CD4-positive, alpha-beta T cell (primary cell): ENCODE results near the gene HOXB7. TPM values are rescaled to one million over a fixed set of nuclear protein-coding genes. Genes with fewer than 3 reads are reported as not detected.

Experiments
- ATAC-seq: fragments of 200-7000 bp; cut with Tn5 transposase; one replicate; pipeline ENCODE4 v1.10.0; 2022; ENCODE audit warnings: mild to moderate bottlenecking; ENCODE audit not compliant: poor library complexity
- CTCF ChIA-PET: fragments of 350-600 bp; sonication (Branson Sonifier 250); formaldehyde crosslinking; loops from one replicate; lab custom pipeline; 2021; ENCODE audit warnings: antibody characterized with exemption, inconsistent platforms; lab: Charles Lee
- POLR2A ChIA-PET: fragments of 350-600 bp; sonication (Branson Sonifier 250); formaldehyde crosslinking; loops from one replicate; lab custom pipeline; 2021; ENCODE audit warnings: antibody characterized with exemption, inconsistent platforms; lab: Charles Lee
- DNase-seq, 14 experiments: peaks; one replicate each; pipeline ENCODE4 v3.0.0-alpha.2; 2013 to 2020; ENCODE audit warnings: mixed read lengths in 2 of 14
- H3K27ac ChIP-seq, 2 donors: one replicate each; pipeline versions ENCODE4 v1.5.1 to v1.7.0; 2013; ENCODE audit warnings: low read length in 2 of 2, low read depth in 1 of 2, mild to moderate bottlenecking in 1 of 2
- H3K27me3 ChIP-seq, 2 experiments: 1 replicate in 1 of 2; 2 replicates in 1 of 2; pipeline versions ENCODE4 v1.6.1 to v1.7.0; 2013; ENCODE audit warnings: low read length in 2 of 2, control low read depth in 1 of 2, mild to moderate bottlenecking in 1 of 2, moderate library complexity in 1 of 2; ENCODE audit not compliant: insufficient read depth in 2 of 2, control insufficient read depth in 1 of 2
- H3K36me3 ChIP-seq: one replicate; pipeline ENCODE4 v1.6.1; 2013; ENCODE audit warnings: low read length, control low read depth; ENCODE audit not compliant: insufficient read depth
- H3K4me1 ChIP-seq: one replicate; pipeline ENCODE4 v1.6.1; 2013; ENCODE audit warnings: low read length, control low read depth; ENCODE audit not compliant: insufficient read depth
- H3K4me3 ChIP-seq: one replicate; pipeline ENCODE4 v1.5.1; 2013; ENCODE audit warnings: mild to moderate bottlenecking, low read length, moderate library complexity
- H3K9me3 ChIP-seq, 2 experiments: 1 replicate in 1 of 2; 2 replicates in 1 of 2; pipeline versions ENCODE4 v1.6.1 to v1.7.0; 2013; ENCODE audit warnings: low read length in 2 of 2, mild to moderate bottlenecking in 2 of 2, control low read depth in 1 of 2, moderate library complexity in 1 of 2; ENCODE audit not compliant: control insufficient read depth in 1 of 2, insufficient read depth in 1 of 2
- H3K27ac Mint-ChIP-seq: one replicate; pipeline ENCODE4 v1.8.0; 2020; ENCODE audit warnings: mixed read lengths
- H3K27me3 Mint-ChIP-seq: one replicate; pipeline ENCODE4 v1.8.0; 2021; ENCODE audit warnings: mixed read lengths
- H3K36me3 Mint-ChIP-seq: one replicate; pipeline ENCODE4 v1.8.0; 2021; ENCODE audit warnings: low read depth, mixed read lengths
- H3K4me1 Mint-ChIP-seq: one replicate; pipeline ENCODE4 v1.8.0; 2021; ENCODE audit warnings: low read depth, mixed read lengths
- H3K4me3 Mint-ChIP-seq: one replicate; pipeline ENCODE4 v1.8.0; 2020; ENCODE audit warnings: mild to moderate bottlenecking, mixed read lengths
- H3K9me3 Mint-ChIP-seq: one replicate; pipeline ENCODE4 v1.8.0; 2020; ENCODE audit warnings: mixed read lengths
- CTCF ChIP-seq: fragments of 200-600 bp; IDR thresholded peaks from one replicate; pipeline ENCODE4 v1.8.0; 2022; ENCODE audit warnings: antibody characterized with exemption, mild to moderate bottlenecking
- intact Hi-C, 2 experiments: fragments of 100-400 bp; cut with DNase I in 1 of 2; cut with micrococcal nuclease in 1 of 2; formaldehyde crosslinking; loops; one replicate each; pipeline versions ENCODE4 v1.15.1 to v1.9.0; 2023 to 2025; cut with DNase I, micrococcal nuclease
- total RNA-seq, 174 experiments: library from RNA in 2 of 174; stranded (reverse) in 2 of 174; gene quantifications; one replicate each; pipeline ENCODE4 v1.2.3 and lab custom pipeline; 2021 to 2026

The HOXB7 gene
- total RNA-seq, 2 experiments from 2014 or later: not detected

GRCh38 chr17:48582750-48583069, 28.1 kb downstream of the HOXB7 start:
- Mint-ChIP-seq H3K4me1 (peaks cover 66% of the 10 kb centered on the region), H3K36me3 (no peaks in the 10 kb centered on the region), H3K9me3 (no peaks in the 10 kb centered on the region), H3K27ac (no peak overlapping the region), H3K27me3 (peaks cover 97% of the 10 kb centered on the region), H3K4me3 (peak overlapping the region; percentile 7)
- Histone ChIP-seq H3K27ac (no peak overlapping the region), H3K27me3 (peaks cover 62 to 79% of the 10 kb centered on the region in 2 experiments), H3K4me3 (no peak overlapping the region), H3K4me1 (peaks cover 59% of the 10 kb centered on the region), H3K9me3 (peaks cover 0 to 3% of the 10 kb centered on the region in 2 experiments), H3K36me3 (no peaks in the 10 kb centered on the region)
- TF ChIP-seq CTCF: no peak
- POLR2A ChIA-PET: interaction anchor here (0.6 kb wide), 1 partner anchor 13 kb away, joined by 3 read pairs; no protein-coding TSS in a partner anchor
- CTCF ChIA-PET: interaction anchor here (1.0 to 1.6 kb wide), 3 partner anchors 10 to 90 kb away, joined by 4 to 6 read pairs (median 6); partner anchors contain the start of gene HOXB5
- DNase-seq (no peak), ATAC-seq (no peak)
- intact Hi-C loops: no loop called here

GRCh38 chr17:48579760-48580554, 30.9 kb downstream of the HOXB7 start:
- no peaks in the 10 kb centered on the region for H3K36me3 Mint-ChIP-seq
- TF ChIP-seq CTCF: no peak
- ATAC-seq: no peak
- peaks cover 61% of the 10 kb centered on the region for H3K4me1 Mint-ChIP-seq
- H3K9me3 Mint-ChIP-seq: no peaks in the 10 kb centered on the region
- no peak for DNase-seq
- POLR2A ChIA-PET: no interaction called here
- peak overlapping the region; percentile 92 for H3K4me3 Mint-ChIP-seq
- H3K4me3 ChIP-seq: no peak overlapping the region
- H3K27ac Mint-ChIP-seq: no peak overlapping the region
- H3K27me3 Mint-ChIP-seq: peaks cover 83% of the 10 kb centered on the region
- H3K27ac ChIP-seq: no peak overlapping the region
- peaks cover 0 to 3% of the 10 kb centered on the region in 2 experiments for H3K9me3 ChIP-seq
- H3K4me1 ChIP-seq: peaks cover 64% of the 10 kb centered on the region
- CTCF ChIA-PET: no interaction called here
- no peaks in the 10 kb centered on the region for H3K36me3 ChIP-seq
- intact Hi-C loops: no loop called here
- H3K27me3 ChIP-seq: peaks cover 43 to 53% of the 10 kb centered on the region in 2 experiments

GRCh38 chr17:48579471-48579759, 31.4 kb downstream of the HOXB7 start:
- Histone ChIP-seq H3K4me3 (peak overlapping the region; percentile 84), H3K9me3 (peaks cover 0 to 3% of the 10 kb centered on the region in 2 experiments), H3K27me3 (peaks cover 42 to 51% of the 10 kb centered on the region in 2 experiments), H3K36me3 (no peaks in the 10 kb centered on the region), H3K27ac (no peak overlapping the region), H3K4me1 (peaks cover 61% of the 10 kb centered on the region)
- Mint-ChIP-seq H3K27me3 (peaks cover 83% of the 10 kb centered on the region), H3K36me3 (no peaks in the 10 kb centered on the region), H3K4me1 (peaks cover 59% of the 10 kb centered on the region), H3K27ac (no peak overlapping the region), H3K4me3 (peak overlapping the region; percentile 92), H3K9me3 (no peaks in the 10 kb centered on the region)
- ChIA-PET POLR2A (no interaction called here), CTCF (no interaction called here)
- DNase-seq: no peak
- no peak for ATAC-seq
- intact Hi-C loops: no loop called here
- TF ChIP-seq CTCF: no peak
